H1 (cell line): ENCODE data around the gene ALDH7A1. TPM values are rescaled to one million over a fixed set of nuclear protein-coding genes. Genes with fewer than 3 reads are reported as not detected.

Experiments
- ASH2L ChIP-seq: fragments of 200-600, 300-600 bp; sonication (generic); IDR thresholded peaks from one replicate; pipeline ENCODE4 v1.7.1; 2017; ENCODE audit warnings: low read length
- BRCA1 ChIP-seq: IDR thresholded peaks from 2 replicates; pipeline ENCODE4 v1.6.1; 2012; ENCODE audit warnings: low read depth, low read length, improper control_type of control experiment
- CHD7 ChIP-seq: fragments of 300-600 bp; sonication (generic); IDR thresholded peaks from 2 replicates; pipeline ENCODE4 v1.7.1; 2012; ENCODE audit warnings: low read length, moderate library complexity, mild to moderate bottlenecking, inconsistent platforms; ENCODE audit not compliant: insufficient replicate concordance
- EGR1 ChIP-seq: IDR thresholded peaks from 2 replicates; pipeline ENCODE4 v1.6.1; 2011; ENCODE audit warnings: low read depth, low read length, borderline replicate concordance
- GABPA ChIP-seq: IDR thresholded peaks from 2 replicates; pipeline ENCODE4 v1.6.1; 2011; ENCODE audit warnings: mild to moderate bottlenecking, low read length, moderate library complexity, borderline replicate concordance; ENCODE audit not compliant: insufficient read depth
- KDM5A ChIP-seq: fragments of 200-600 bp; IDR thresholded peaks from 2 replicates; pipeline ENCODE4 v1.7.1; 2012; ENCODE audit warnings: mild to moderate bottlenecking, low read length, inconsistent platforms, mixed read lengths
- SP1 ChIP-seq: IDR thresholded peaks from 2 replicates; pipeline ENCODE4 v1.6.1; 2011; ENCODE audit warnings: low read depth, low read length
- polyA plus RNA-seq, 7 experiments: library from polyadenylated mRNA; depleted of rRNA in 3 of 7; stranded (reverse) in 5 of 7; unstranded in 2 of 7; fragments of >200 nt in 5 of 7; fragments of 200-250 nt in 2 of 7; gene quantifications; 1 replicate in 5 of 7; 2 replicates in 1 of 7; 4 replicates in 1 of 7; pipeline versions ENCODE4 v1.2.1 to v1.2.3, GENCODE V29; 2011 to 2013; ENCODE audit warnings: missing spikeins in 2 of 7, mixed read lengths in 2 of 7
- total RNA-seq: library from RNA; stranded (reverse); fragmentation: NEBNext Ultra II Directional; extraction: Animal tissue kit (Norgen Biotek cat#: 25700); gene quantifications from 2 replicates; pipeline ENCODE4 v1.2.1, GENCODE V29; 2021
- TF ChIP-seq, protein P1 (sequence below): IDR thresholded peaks from 2 replicates; pipeline ENCODE4 v1.6.1; 2012; ENCODE audit warnings: inconsistent platforms

ALDH7A1 gene
- total and polyA plus RNA-seq, 2 of the 8 experiments (the other 6 are each of a cell fraction or from before 2014, with no cell fraction given): 99.6 to 225 TPM

- TF ChIP-seq CHD7: no peak
- TF ChIP-seq, protein P1, sequence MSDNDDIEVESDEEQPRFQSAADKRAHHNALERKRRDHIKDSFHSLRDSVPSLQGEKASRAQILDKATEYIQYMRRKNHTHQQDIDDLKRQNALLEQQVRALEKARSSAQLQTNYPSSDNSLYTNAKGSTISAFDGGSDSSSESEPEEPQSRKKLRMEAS: no peak
- no peak for TF ChIP-seq ASH2L
- TF ChIP-seq SP1: no peak
- no peak for TF ChIP-seq EGR1
- no peak for TF ChIP-seq BRCA1
- TF ChIP-seq GABPA: no peak
- TF ChIP-seq KDM5A: no peak
- TF ChIP-seq, all 59 proteins: peak for 0
Observed at GRCh38 chr5:126576974-126577373, 18.0 kb downstream of the ALDH7A1 start (continued).
